Measurements from ENCODE around the gene CDC25B. TPM values are rescaled to one million over a fixed set of nuclear protein-coding genes. Genes with fewer than 3 reads are reported as not detected.
A peak's percentile ranks its signal among the peaks of the same experiment; 100 is the strongest.

CDC25B gene
- total and polyA plus RNA-seq, 2 of the 13 experiments (the other 11 are each of a cell fraction or from before 2014, with no cell fraction given), result 14.5 to 19.4 TPM

DNA sequence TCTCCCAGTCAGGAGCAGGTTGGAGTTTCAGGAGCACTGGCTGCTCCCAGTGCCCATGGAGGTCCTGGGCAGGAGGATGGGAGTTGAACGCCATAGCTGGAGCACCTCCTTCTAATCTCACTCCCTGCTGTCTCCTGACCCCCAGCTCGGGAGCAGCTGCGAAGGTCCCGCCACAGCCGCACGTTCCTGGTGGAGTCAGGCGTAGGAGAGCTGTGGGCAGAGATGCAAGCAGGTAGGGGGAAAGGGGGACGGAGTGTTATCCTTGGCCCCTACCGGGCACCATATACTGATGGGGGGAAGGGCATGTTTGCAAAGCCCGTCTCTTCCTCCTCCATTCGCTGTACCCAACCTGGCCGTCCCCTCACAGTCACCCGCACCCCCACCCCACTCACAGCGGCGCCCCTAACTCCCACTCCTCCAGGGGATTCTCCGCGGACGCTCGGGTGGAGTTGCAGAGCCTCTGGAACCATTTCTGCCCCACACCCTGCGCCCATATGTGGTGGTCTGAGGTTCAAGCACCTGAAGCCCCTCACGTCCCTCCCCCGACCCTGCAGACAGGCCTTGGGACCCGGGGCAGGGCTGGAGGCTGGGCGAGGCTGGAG, 46.9 kb upstream of the CDC25B start (continued):
- TF ChIP-seq ZFP90 (CRISPR knock-in tag; IDR thresholded peaks at IDR 0.05; ENCODE audit: borderline replicate concordance), result peak; percentile 39; the same call in 1 of the 2 replicates
- TF ChIP-seq NFKB2 (CRISPR knock-in tag; IDR thresholded peaks at IDR 0.05; ENCODE audit: borderline replicate concordance), result 0 out of 2 replicates have a peak, but pooled peaks have one; percentile 47
- TF ChIP-seq, protein P1, sequence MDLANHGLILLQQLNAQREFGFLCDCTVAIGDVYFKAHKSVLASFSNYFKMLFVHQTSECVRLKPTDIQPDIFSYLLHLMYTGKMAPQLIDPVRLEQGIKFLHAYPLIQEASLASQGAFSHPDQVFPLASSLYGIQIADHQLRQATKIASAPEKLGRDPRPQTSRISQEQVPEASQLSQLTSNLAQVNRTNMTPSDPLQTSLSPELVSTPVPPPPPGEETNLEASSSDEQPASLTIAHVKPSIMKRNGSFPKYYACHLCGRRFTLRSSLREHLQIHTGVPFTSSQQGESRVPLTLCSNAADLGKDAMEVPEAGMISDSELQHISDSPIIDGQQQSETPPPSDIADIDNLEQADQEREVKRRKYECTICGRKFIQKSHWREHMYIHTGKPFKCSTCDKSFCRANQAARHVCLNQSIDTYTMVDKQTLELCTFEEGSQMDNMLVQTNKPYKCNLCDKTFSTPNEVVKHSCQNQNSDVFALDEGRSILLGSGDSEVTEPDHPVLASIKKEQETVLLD (CRISPR knock-in tag; IDR thresholded peaks at IDR 0.05; ENCODE audit: low read depth), result peak; percentile 43; the same call in 1 of the 2 replicates
- TF ChIP-seq, protein P2, sequence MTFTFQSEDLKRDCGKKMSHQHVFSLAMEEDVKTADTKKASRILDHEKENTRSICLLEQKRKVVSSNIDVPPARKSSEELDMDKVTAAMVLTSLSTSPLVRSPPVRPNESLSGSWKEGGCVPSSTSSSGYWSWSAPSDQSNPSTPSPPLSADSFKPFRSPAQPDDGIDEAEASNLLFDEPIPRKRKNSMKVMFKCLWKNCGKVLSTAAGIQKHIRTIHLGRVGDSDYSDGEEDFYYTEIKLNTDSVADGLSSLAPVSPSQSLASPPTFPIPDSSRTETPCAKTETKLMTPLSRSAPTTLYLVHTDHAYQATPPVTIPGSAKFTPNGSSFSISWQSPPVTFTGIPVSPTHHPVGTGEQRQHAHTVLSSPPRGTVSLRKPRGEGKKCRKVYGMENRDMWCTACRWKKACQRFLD (CRISPR knock-in tag; IDR thresholded peaks at IDR 0.05; ENCODE audit: borderline replicate concordance), result 0 out of 2 replicates have a peak, but pooled peaks have one; percentile 18
- TF ChIP-seq, protein P3, sequence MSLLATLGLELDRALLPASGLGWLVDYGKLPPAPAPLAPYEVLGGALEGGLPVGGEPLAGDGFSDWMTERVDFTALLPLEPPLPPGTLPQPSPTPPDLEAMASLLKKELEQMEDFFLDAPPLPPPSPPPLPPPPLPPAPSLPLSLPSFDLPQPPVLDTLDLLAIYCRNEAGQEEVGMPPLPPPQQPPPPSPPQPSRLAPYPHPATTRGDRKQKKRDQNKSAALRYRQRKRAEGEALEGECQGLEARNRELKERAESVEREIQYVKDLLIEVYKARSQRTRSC (CRISPR knock-in tag; IDR thresholded peaks at IDR 0.05; ENCODE audit: low read depth), result peak; percentile 21; the same call in 1 of the 2 replicates
- TF ChIP-seq, protein P4, sequence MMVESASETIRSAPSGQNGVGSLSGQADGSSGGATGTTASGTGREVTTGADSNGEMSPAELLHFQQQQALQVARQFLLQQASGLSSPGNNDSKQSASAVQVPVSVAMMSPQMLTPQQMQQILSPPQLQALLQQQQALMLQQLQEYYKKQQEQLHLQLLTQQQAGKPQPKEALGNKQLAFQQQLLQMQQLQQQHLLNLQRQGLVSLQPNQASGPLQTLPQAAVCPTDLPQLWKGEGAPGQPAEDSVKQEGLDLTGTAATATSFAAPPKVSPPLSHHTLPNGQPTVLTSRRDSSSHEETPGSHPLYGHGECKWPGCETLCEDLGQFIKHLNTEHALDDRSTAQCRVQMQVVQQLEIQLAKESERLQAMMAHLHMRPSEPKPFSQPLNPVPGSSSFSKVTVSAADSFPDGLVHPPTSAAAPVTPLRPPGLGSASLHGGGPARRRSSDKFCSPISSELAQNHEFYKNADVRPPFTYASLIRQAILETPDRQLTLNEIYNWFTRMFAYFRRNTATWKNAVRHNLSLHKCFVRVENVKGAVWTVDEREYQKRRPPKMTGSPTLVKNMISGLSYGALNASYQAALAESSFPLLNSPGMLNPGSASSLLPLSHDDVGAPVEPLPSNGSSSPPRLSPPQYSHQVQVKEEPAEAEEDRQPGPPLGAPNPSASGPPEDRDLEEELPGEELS (CRISPR knock-in tag; IDR thresholded peaks at IDR 0.05), result 0 out of 2 replicates have a peak, but pooled peaks have one; percentile 21
- TF ChIP-seq, protein P5, sequence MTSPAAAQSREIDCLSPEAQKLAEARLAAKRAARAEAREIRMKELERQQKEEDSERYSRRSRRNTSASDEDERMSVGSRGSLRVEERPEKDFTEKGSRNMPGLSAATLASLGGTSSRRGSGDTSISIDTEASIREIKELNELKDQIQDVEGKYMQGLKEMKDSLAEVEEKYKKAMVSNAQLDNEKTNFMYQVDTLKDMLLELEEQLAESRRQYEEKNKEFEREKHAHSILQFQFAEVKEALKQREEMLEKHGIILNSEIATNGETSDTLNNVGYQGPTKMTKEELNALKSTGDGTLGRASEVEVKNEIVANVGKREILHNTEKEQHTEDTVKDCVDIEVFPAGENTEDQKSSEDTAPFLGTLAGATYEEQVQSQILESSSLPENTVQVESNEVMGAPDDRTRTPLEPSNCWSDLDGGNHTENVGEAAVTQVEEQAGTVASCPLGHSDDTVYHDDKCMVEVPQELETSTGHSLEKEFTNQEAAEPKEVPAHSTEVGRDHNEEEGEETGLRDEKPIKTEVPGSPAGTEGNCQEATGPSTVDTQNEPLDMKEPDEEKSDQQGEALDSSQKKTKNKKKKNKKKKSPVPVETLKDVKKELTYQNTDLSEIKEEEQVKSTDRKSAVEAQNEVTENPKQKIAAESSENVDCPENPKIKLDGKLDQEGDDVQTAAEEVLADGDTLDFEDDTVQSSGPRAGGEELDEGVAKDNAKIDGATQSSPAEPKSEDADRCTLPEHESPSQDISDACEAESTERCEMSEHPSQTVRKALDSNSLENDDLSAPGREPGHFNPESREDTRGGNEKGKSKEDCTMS (CRISPR knock-in tag; conservative IDR thresholded peaks at IDR 0.05), result no peak
- TF ChIP-seq, protein P6, sequence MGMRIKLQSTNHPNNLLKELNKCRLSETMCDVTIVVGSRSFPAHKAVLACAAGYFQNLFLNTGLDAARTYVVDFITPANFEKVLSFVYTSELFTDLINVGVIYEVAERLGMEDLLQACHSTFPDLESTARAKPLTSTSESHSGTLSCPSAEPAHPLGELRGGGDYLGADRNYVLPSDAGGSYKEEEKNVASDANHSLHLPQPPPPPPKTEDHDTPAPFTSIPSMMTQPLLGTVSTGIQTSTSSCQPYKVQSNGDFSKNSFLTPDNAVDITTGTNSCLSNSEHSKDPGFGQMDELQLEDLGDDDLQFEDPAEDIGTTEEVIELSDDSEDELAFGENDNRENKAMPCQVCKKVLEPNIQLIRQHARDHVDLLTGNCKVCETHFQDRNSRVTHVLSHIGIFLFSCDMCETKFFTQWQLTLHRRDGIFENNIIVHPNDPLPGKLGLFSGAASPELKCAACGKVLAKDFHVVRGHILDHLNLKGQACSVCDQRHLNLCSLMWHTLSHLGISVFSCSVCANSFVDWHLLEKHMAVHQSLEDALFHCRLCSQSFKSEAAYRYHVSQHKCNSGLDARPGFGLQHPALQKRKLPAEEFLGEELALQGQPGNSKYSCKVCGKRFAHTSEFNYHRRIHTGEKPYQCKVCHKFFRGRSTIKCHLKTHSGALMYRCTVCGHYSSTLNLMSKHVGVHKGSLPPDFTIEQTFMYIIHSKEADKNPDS (CRISPR knock-in tag; IDR thresholded peaks at IDR 0.05), result no peak

Measured in HepG2 (cell line).